Activated naive CD4-positive, alpha-beta T cell treated with anti-CD3 and anti-CD28 coated beads, Interleukin-2, amount 50 U/mL, for 72 hours (primary cell): ENCODE measurements around the gene PGAM2. TPM values are rescaled to one million over a fixed set of nuclear protein-coding genes. Genes with fewer than 3 reads are reported as not detected.

ENCODE experiments used
- ATAC-seq, 2 donors: fragments of 150-1000 bp; cut with Tn5 transposase; 2 replicates each; pipeline ENCODE4 v1.10.0; 2021; ENCODE audit warnings: mild to moderate bottlenecking in 2 of 2, moderate library complexity in 2 of 2
- DNase-seq, 2 donors: peaks; one replicate each; pipeline ENCODE4 v3.0.0; 2021 to 2022; ENCODE audit warnings: low spot score in 2 of 2
- H3K27ac Mint-ChIP-seq, 2 donors: one replicate each; pipeline ENCODE4 v1.8.0; 2022; ENCODE audit warnings: mild to moderate bottlenecking in 2 of 2, mixed read lengths in 2 of 2
- H3K36me3 Mint-ChIP-seq, 2 donors: one replicate each; pipeline ENCODE4 v1.8.0; 2022; ENCODE audit warnings: mixed read lengths in 2 of 2
- H3K9me3 Mint-ChIP-seq, 2 donors: one replicate each; pipeline ENCODE4 v1.8.0; 2022; ENCODE audit warnings: mixed read lengths in 2 of 2
- total RNA-seq, 2 donors: library from RNA; stranded (reverse); gene quantifications; one replicate each; pipeline ENCODE4 v1.2.3, GENCODE V29; 2022

The PGAM2 gene
- 1 to 10 TPM in 1 of 2 donors, under 1 TPM in 1; 0.64 to 1.0 TPM for total RNA-seq

- peak; percentile 14 to 19 for ATAC-seq
- Mint-ChIP-seq H3K27ac (peak within 1 kb of the TSS; percentile 15 to 36), H3K9me3 (no peaks in the 10 kb centered on the region), H3K36me3 (no peaks in the 10 kb centered on the region)
- peak in 1 of 2 donors; percentile 53 for DNase-seq
Observed at GRCh38 chr7:44065431-44066110, at the start of gene PGAM2. Gene PGAM2 (minus strand): TSS chr7:44065567. CDS start chr7:44065529, 38 bp downstream.

GRCh38 chr7:44114586-44115310, 49.4 kb upstream of the PGAM2 start:
- ATAC-seq = no peak
- H3K9me3 Mint-ChIP-seq = no peaks in the 10 kb centered on the region
- no peak overlapping the region for H3K27ac Mint-ChIP-seq
- no peak for DNase-seq
- H3K36me3 Mint-ChIP-seq = peaks cover 0 to 15% of the 10 kb centered on the region in 2 donors

- Mint-ChIP-seq H3K36me3 (peaks cover 0 to 12% of the 10 kb centered on the region in 2 donors), H3K27ac (no peak overlapping the region), H3K9me3 (no peaks in the 10 kb centered on the region)
- ATAC-seq (no peak), DNase-seq (no peak)
Observed at GRCh38 chr7:44113764-44114354, 48.5 kb upstream of the PGAM2 start.

- Mint-ChIP-seq H3K27ac (no peak overlapping the region), H3K36me3 (peaks cover 0 to 11% of the 10 kb centered on the region in 2 donors), H3K9me3 (no peaks in the 10 kb centered on the region)
- ATAC-seq (no peak), DNase-seq (no peak)
Observed at GRCh38 chr7:44112997-44113763, 47.8 kb upstream of the PGAM2 start.

GRCh38 chr7:44112231-44112996, 47.0 kb upstream of the PGAM2 start:
- no peak for ATAC-seq
- DNase-seq = no peak
- peaks cover 0 to 6% of the 10 kb centered on the region in 2 donors for H3K36me3 Mint-ChIP-seq
- peak overlapping the region in 1 of 2 donors; percentile 38 for H3K27ac Mint-ChIP-seq
- no peaks in the 10 kb centered on the region for H3K9me3 Mint-ChIP-seq

- peaks cover 0 to 6% of the 10 kb centered on the region in 2 donors for H3K36me3 Mint-ChIP-seq
- H3K27ac Mint-ChIP-seq = peak overlapping the region in 1 of 2 donors; percentile 38
- DNase-seq = no peak
- H3K9me3 Mint-ChIP-seq = no peaks in the 10 kb centered on the region
- ATAC-seq = no peak
Observed at GRCh38 chr7:44111761-44112160, 46.4 kb upstream of the PGAM2 start.

- Mint-ChIP-seq H3K36me3 (peaks cover 0 to 6% of the 10 kb centered on the region in 2 donors), H3K9me3 (no peaks in the 10 kb centered on the region), H3K27ac (no peak overlapping the region)
- DNase-seq (no peak), ATAC-seq (no peak)
Observed at GRCh38 chr7:44110719-44111635, 45.6 kb upstream of the PGAM2 start.

GRCh38 chr7:44109991-44110390, 44.6 kb upstream of the PGAM2 start:
- DNase-seq = no peak
- ATAC-seq = no peak
- Mint-ChIP-seq H3K36me3 (peaks cover 0 to 6% of the 10 kb centered on the region in 2 donors), H3K27ac (no peak overlapping the region), H3K9me3 (no peaks in the 10 kb centered on the region)

- ATAC-seq = no peak
- no peaks in the 10 kb centered on the region for H3K9me3 Mint-ChIP-seq
- H3K27ac Mint-ChIP-seq = peak overlapping the region in 1 of 2 donors; percentile 70
- no peak for DNase-seq
- H3K36me3 Mint-ChIP-seq = peaks cover 0 to 4% of the 10 kb centered on the region in 2 donors
Observed at GRCh38 chr7:44108768-44109750, 43.7 kb upstream of the PGAM2 start.

- peak overlapping the region in 1 of 2 donors; percentile 70 for H3K27ac Mint-ChIP-seq
- no peak for DNase-seq
- H3K36me3 Mint-ChIP-seq = no peaks in the 10 kb centered on the region
- no peaks in the 10 kb centered on the region for H3K9me3 Mint-ChIP-seq
- no peak for ATAC-seq
Observed at GRCh38 chr7:44107961-44108767, 42.8 kb upstream of the PGAM2 start.

GRCh38 chr7:44107116-44107960, 42.0 kb upstream of the PGAM2 start:
- no peak for ATAC-seq

GRCh38 chr7:44106311-44107065, 41.1 kb upstream of the PGAM2 start:
- DNase-seq (no peak), ATAC-seq (no peak)
- no peaks in the 10 kb centered on the region for H3K9me3 Mint-ChIP-seq
- H3K27ac Mint-ChIP-seq = peak overlapping the region in 1 of 2 donors; percentile 19
- no peaks in the 10 kb centered on the region for H3K36me3 Mint-ChIP-seq

More at GRCh38 chr7:44107116-44107960, 42.0 kb upstream of the PGAM2 start:
- no peak for DNase-seq
- Mint-ChIP-seq H3K27ac (no peak overlapping the region), H3K9me3 (no peaks in the 10 kb centered on the region), H3K36me3 (no peaks in the 10 kb centered on the region)
